ENCODE results near the gene NFIL3. TPM values are rescaled to one million over a fixed set of nuclear protein-coding genes. Genes with fewer than 3 reads are reported as not detected.

NFIL3 gene
- total RNA-seq (2022; extraction: Qiagen RNA extraction; ENCODE audit: low read depth): 13.6 to 16.1 TPM (median 14.2 TPM) in 5 replicates

GRCh38 chr9:91423785-91424402 lies at the start of gene NFIL3:
Gene NFIL3 (minus strand): TSS chr9:91423832. CDS start chr9:91410734, 13,098 bp downstream.

GRCh38 chr9:91361291-91362050 lies 62.2 kb downstream of the NFIL3 start, which contains the start of gene AUH:
Gene AUH (minus strand): TSS chr9:91361918. CDS start chr9:91361889, 29 bp downstream.

Other genes with a start within 250 kb of the NFIL3 start
- 9.4 to 12.5 TPM (median 11.4 TPM) in 5 replicates for gene AUH, start 61.9 kb downstream of the NFIL3 start, total RNA-seq (2022; extraction: Qiagen RNA extraction; ENCODE audit: low read depth)

Data from A549 treated with CpdA at 1 μM for 4 hours (cell line).